22Rv1 (cell line): ENCODE results near the gene CNTFR.
"Not testable (repeated sequence)": the region's sequence is repeated elsewhere in the genome, so short reads cannot be mapped to it uniquely, and the experiment has no call there.

Source experiments
- H3K27ac ChIP-seq: fragments of 450-650 bp; 2 replicates; pipeline ENCODE4 v1.5.1; 2017
- CTCF ChIP-seq: fragments of 450-650 bp; IDR thresholded peaks from 2 replicates; pipeline ENCODE4 v1.5.1; 2017; ENCODE audit warnings: mild to moderate bottlenecking
- ZFX ChIP-seq: fragments of 450-650 bp; IDR thresholded peaks from 2 replicates; pipeline ENCODE4 v1.6.1; 2017; ENCODE audit warnings: antibody characterized with exemption, borderline replicate concordance

Gene CNTFR

GRCh38 chr9:34546102-34546833 lies 43.3 kb downstream of the CNTFR start:
- TF ChIP-seq ZFX (no peak), CTCF (no peak)
- peak overlapping the region; percentile 28 for H3K27ac ChIP-seq

GRCh38 chr9:34545497-34545896 lies 44.0 kb downstream of the CNTFR start:
- H3K27ac ChIP-seq: peak overlapping the region; percentile 28
- TF ChIP-seq CTCF: no peak
- TF ChIP-seq ZFX: no peak

GRCh38 chr9:34544035-34544434 lies 45.5 kb downstream of the CNTFR start:
- TF ChIP-seq ZFX: no peak
- TF ChIP-seq CTCF: no peak
- H3K27ac ChIP-seq: no peak overlapping the region

GRCh38 chr9:34541540-34541939 lies 48.0 kb downstream of the CNTFR start:
- H3K27ac ChIP-seq: no peak overlapping the region
- TF ChIP-seq CTCF (no peak), ZFX (no peak)

- no peak overlapping the region for H3K27ac ChIP-seq
- TF ChIP-seq ZFX (no peak), CTCF (no peak)
Observed at GRCh38 chr9:34540827-34541226, 48.7 kb downstream of the CNTFR start.

- H3K27ac ChIP-seq: no peak overlapping the region
- no peak for TF ChIP-seq ZFX
- no peak for TF ChIP-seq CTCF
Observed at GRCh38 chr9:34536685-34537084, 52.8 kb downstream of the CNTFR start.

GRCh38 chr9:34532041-34532440 lies 57.5 kb downstream of the CNTFR start:
- H3K27ac ChIP-seq: not testable (repeated sequence)

GRCh38 chr9:34526026-34526425 lies 63.5 kb downstream of the CNTFR start:
- no peak overlapping the region for H3K27ac ChIP-seq
- TF ChIP-seq CTCF (no peak), ZFX (no peak)
